Nucleus accumbens (tissue), 56 donors: ENCODE measurements around the gene SYNE1.
"Not testable (repeated sequence)": the region's sequence is repeated elsewhere in the genome, so short reads cannot be mapped to it uniquely, and the experiment has no call there.

Source experiments
- DNase-seq, 56 donors: peaks; one replicate each; lab custom pipeline; 2025; lab: John Stamatoyannopoulos, UW

SYNE1 gene

DNA sequence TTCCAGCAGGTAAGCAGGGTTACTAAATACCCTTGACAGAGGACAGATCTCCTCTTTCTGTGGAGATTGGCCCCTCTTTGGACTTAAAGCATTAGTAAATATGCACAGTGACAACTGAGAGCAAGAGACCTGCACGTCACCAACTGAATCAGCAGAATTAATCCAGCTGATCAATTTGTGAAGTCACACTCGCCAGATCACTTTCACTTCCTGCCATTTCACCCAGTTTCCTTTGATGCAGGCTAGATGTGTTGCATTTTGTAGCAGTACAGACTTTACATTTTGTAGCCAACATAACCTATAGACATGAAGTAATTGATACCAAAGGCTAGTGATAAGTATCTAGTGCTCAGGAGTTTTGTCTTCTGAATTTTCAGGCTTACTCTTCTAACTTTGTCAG lies 11.9 kb downstream of the SYNE1 start:
- DNase-seq, result no peak

DNA sequence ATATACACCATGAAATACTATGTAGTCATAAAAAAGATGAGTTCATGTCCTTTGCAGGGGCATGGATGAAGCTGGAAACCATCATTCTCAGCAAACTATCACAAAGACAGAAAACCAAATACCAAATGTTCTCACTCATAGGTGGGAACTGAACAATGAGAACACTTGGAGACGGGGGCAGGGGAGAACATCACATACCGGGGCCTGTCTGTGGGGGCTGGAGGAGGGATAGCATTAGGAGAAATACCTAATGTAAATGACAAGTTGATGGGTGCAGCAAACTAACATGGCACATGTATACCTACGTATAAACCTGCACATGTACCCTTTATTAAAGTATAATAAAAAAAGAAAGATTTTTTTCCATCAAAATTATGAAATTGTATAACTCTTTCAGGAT lies 22.4 kb downstream of the SYNE1 start:
- DNase-seq, result not testable (repeated sequence)

DNA sequence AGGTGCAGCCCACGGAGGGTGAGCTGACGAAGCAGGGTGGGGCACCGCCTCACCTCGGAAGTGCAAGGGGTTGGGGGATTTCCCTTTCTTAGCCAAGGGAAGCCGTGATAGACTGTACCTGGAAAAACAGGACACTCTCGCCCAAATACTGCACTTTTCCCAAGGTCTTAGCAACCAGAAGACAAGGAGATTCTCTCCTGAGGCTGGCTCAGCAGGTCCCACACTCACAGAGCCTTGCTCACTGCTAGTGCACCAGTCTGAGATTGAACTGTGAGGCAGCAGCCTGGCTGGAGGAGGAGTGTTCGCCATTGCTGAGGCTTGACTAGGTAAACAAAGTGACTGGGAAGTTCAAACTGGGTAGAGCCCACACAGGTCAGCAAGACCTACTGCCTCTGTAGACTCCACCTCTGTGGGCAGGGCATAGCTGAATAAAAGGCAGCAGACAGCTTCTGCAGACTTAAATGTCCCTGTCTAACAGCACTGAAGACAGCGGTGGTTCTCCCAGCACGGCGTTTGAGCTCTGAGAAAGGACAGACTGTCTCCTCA lies 28.0 kb downstream of the SYNE1 start:
- DNase-seq, result no peak

DNA sequence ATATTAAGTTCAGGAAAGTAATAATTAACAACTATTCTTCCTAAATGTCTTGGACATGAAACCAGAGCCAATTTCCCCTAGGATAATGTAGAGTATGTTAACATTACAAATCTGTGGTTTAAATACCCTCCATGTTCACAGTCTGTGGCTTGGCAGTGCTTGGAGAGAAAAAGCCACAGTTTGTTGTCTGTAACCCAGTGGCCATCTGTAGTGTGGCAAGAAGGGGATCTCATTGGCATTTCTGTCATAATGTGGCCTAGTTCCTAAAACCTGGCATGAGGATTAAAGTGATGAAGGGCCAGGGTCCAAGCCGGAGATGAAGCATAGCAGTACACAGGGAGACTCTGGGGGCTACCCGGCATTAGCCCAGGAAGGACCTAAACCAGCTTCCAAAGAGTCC lies 31.2 kb downstream of the SYNE1 start:
- peak in 2 of 56 donors; percentile 2 to 14 for DNase-seq

DNA sequence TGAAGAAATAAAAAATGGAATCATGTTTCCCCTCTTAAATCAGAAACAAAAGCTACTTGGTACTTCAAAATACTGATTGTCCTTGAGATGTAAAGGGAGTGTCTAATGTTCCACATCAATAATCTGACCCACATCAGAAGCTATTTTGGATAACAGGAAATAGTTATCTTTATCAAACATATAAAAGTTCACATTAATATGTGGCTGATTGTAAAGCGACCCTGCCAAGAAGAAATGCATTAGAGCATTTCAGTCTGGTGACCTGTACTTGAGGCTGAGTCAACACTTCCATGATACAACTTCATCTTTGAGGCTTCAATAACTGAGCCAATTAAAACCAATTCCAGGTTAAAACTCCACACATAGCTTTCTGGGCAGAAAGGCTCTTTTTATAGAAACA lies 31.8 kb downstream of the SYNE1 start:
- no peak for DNase-seq

DNA sequence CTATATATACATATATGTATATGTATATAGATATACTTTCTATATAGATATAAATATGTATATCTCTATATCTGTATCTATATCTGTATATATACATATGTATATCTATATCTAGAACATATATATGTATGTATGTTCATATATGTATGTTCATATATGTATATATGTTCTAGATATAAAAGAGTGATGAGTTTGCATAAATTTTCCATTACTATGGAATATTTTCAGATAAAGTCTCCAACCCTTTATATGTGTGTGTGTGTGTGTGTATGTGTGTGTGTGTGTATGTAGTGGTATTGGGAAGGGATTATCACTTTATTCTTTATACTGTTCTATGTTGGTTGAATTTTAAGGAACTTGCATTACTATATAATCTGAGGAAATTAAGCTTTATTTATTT lies 33.3 kb downstream of the SYNE1 start:
- no peak for DNase-seq

DNA sequence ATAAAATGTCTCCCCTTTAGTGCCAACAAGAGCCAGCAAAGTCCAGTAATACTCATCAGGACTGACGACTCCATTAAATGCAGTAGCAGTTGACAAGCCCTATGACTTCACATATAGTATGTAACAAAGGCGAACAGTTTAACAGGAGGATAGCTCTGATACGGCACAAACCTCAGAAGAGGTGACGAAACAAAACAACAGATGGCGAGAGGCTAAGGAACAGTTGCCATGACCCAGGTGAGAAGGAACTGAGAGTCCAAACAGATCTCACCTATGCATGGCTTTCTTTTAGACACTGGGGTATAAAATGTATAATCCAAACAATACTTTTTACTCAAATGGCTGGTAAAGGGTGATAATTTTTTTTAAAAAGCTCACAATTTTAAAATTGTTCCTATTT lies 37.1 kb downstream of the SYNE1 start:
- DNase-seq, result no peak

DNA sequence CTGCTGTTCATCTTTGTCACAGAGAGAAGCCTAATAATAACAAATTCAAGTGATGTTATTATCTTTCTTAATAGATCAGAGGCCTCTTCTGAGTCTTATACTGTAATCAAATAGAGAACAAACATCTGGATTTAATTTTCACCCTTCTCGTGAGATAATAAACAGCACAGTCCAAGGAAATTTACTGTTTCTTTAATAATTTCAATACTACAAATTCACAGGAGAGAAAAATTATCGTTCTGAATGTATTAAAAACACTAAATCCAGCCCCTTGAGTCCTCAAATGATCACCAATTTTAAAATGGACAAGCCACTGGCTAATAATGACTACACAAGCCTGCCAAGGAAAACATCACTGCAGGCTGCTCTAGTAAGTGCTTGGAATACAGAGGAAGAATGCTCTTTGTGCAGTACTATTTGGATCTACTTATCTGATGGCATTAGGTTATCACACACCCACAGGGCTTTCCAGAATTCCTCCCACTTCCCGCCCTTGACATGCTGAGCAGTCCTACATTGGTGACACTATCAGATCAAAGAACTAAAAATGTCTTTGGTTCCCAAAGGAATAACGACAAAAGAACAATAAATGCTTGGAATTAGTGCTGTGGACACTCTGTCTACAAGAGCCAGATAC lies 38.1 kb downstream of the SYNE1 start:
- DNase-seq, result peak in 4 of 56 donors; percentile 1 to 22 (median 12)

DNA sequence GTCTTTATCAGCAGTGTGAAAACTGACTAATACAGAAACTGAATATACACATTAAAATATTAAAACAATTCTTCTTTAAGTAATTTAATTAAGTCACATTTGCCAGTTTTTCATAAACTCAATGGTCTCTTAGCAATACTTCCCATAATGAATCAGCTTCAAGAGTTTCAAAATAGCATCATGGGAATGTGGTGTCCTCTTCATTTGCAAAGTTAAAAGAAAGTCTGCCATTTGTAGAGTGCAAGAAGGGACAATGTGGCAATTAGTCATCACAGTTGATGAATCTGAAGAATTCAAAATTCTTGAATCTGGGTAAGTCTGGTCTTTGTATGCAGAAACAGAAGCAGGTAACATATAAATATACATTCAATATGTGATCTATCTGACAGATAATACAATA lies 38.7 kb downstream of the SYNE1 start:
- DNase-seq, result no peak

DNA sequence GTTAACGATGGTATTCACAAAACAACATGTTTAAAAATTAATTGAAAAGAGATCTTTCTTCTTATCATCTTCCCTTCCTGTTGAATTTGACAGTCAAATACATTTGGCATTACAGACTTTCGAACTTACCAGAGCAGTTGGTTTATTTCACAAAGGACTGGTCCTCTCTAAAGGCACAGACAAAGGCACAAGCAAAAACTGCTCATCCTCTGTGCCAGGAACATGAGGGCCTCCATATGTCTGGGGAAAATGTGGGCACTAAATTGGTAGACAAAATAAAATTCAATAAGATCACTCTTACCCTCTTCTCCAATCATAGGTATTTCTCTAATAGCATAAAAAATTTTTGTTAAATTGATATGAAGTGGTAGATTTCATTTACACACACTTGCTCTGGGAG lies 40.4 kb downstream of the SYNE1 start:
- DNase-seq, result no peak

DNA sequence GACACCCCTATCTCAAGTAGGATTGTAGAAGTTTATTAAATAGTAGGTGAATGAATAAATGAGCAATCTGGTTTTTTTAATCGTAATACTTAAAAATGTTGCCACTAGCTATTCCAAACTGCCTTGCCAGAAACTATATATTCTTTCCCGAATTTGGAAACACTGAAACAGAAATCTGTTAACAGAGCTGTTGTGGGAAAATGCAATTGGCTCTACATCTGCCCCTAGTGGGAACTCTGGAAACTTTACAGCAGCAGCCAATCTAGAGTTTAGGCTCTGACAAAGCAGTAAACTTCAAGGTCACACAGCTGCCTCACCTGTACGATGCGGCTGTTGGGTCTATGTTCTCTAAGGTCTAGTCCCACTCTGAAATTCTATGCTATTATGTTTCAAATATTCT lies 41.7 kb downstream of the SYNE1 start:
- no peak for DNase-seq

DNA sequence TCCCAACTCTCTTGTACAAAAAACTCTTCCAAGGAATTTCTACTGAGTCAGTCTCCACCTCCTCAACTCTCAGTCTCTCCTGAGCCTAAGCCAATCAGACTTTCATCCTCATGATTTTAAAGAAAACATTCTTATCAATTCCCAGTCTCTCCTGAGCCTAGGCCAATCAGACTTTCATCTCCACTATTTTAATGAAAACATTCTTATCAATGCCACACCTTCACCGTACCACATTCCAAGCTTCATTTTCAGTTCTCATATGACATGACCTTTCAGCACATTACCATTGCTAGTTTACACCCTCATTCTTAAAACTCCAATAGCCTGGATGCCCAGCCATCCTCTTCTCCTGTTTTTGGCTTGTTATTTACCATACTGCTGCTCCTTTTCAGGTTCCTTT lies 42.5 kb downstream of the SYNE1 start:
- no peak for DNase-seq

DNA sequence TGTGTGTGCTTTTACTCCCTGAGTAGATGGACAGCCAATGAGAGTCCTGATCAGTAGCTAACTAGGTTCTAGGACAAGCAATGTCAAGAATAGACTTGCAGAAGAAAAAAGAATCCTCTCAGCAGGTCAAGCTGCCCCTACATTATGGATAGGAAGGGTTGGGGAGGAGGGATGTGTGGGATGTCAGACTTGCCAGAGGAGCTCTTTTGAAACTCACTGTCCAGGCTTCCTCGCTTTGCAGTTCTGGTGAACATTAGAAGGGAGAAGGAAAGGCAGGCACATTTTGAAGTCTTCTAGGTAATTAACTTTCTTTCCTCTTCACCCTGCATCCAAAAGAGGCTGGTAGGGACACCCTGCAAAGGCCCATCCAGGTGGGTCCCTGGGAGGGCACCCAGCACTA lies 48.7 kb downstream of the SYNE1 start:
- no peak for DNase-seq

DNA sequence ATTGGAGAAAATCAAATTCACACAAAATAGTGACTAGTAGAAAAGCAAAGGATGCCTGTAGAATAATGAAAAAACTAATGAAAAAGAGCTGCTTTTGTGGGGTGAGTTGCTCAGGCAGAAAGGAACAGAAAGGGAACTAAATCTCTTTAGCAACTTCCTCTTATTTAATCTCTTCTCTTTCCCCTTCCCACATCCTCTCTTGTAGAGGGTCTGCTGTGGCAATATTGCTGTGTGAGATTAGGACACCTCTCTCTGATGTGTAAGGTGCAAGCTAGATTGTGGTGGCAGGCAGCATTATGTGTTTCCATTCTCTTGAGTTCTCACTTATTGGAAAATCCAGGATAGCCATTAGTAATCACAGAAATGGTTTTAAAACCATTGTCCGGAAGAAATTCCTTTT lies 49.7 kb downstream of the SYNE1 start:
- no peak for DNase-seq

DNA sequence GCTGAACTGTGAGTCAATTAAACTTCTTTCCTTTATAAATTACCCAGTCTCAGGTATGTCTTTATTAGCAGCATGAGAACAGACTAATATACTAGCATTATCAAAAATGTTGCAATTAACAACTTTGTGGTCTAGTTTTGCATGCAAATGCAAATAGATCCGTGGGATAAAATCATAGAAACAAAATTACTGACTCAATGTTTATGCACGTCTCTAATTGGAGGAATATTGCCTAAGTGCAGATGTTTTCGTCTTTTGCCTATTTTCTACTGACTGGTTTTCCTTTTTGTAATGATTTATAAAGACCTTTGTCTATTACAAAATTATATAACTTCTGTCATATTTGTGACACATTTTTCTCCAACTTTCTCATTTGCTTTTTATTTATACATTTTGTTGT lies 51.9 kb downstream of the SYNE1 start:
- no peak for DNase-seq

DNA sequence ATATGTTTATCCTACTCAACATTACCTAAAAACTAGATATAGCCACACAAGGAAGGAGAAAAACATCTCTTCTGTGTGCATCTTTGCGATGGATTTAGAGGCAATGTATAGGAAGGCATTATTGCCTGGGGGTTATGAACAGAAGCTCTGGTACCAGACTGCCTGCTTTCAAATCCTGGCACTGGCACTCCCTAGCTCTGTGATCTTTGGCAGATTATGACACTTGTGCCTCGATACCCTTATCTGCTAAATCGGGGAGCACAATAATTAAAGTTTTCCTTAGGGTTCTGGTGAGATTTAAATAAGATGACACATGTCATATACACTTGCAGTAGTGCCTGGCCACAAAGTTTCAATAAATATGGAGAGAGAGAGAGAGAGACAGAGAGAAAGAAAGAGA lies 53.3 kb downstream of the SYNE1 start:
- no peak for DNase-seq

DNA sequence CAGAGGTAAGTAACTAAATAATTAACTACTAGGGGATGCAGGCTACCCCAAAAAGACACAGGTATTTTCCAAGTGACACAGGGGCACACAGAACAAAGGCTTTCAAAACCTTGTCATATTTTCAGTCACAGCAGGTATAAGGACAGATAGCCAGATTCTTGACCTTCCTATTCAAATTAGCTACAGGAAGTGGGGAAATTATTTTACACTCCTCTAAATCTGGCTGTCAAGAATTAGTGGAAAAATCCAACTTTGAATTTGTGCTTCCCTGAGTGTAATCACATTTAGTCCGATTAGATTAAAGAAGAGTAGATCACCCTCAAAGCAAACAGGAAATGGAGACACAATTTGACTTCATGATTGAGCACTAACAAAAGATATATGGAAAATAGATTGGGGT lies 60.6 kb downstream of the SYNE1 start:
- no peak for DNase-seq

DNA sequence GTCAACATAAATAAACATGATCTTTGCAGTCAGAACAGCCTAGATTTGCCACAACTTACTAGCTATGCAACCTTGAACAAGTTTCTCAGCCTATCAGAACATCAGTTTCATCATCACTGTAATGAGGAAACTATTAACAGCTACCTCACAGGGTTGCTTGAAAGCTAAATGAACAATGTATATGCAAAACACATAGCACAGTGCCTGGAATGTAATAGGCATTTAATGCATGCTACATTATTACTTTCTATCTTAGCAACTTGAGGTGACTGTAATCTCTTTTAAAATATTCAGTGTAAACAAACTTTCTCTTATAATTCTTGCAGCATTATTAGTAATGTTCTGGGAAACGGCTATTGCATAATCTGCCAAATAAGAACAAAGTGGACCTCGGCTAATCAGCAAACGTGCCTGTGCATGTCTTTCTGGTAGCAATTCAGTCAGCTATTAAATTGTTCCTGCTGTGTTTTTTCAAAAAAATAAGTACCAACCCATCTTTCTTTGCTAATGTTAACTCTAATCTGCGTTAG lies 61.5 kb downstream of the SYNE1 start:
- DNase-seq, result no peak

DNA sequence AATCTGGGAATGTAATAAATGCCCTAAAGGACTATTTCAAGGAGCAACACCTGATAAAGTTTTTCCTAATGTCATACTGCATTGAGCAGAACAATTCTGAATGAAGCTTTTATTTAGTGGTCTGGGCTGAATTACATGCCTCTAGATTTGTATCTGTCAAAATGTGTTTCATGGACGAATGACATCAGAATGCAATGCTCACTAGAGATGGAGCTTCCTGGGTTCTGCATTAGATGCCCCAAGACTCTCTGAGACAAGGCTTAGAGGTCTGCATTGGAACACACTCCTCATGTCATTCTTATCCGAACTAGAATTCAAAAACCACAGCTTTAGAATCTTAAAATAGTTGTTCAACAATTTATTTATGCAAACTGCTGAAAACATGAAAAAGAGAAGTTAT lies 62.0 kb downstream of the SYNE1 start:
- DNase-seq, result no peak

DNA sequence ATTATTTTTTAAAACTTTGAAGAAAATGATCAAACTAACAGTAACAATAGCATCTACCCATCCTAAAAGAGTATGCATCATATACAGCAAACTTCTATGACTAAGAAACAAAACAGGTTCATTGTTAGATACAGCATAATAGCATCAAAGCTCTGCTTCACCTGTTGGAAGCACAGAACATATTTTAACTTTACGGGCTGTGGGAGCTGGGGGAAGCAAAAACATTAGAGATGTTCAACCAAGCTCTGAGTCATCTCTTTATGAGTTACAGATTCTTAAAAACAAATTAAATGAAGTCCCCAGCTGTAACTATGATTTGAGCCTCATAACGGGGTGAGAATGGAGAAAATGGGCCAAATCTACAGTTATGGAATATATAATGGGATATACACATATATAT lies 63.4 kb downstream of the SYNE1 start:
- DNase-seq, result peak in 1 of 56 donors; percentile 8

DNA sequence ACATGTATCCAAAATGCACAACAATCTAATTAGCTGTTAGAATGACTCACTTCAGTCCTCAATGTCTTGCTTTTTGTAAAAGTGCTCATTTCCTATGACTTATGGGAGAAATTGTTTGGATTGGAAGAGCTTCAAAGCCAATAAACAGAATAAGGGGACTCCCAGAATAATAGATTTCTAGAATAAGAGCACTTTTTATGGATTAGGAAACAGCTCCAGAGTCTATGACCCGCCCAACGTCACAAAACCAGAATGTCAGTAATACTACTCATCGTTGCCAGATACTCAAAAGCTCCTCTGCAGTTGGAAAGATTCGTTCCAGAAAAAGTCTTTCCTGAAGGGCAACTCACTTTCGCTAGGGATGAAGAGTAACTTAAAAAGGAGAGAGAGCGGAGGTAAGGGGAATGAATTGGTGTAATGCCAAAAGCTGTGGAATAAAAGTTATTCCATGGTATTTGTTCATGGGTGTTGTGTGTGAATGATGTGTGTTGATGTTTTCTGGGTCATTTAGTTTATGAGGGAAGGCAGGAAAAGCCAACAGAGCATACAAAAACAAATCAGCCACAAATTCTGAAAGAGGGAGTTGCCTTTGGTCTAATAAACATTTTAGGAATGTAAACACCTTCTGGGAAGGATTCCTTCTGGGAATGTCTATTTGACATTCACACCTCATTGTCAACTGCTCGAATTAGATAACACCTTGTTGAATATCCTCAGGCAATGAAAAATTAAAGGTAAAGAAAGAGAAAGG lies 64.6 kb downstream of the SYNE1 start:
- no peak for DNase-seq

DNA sequence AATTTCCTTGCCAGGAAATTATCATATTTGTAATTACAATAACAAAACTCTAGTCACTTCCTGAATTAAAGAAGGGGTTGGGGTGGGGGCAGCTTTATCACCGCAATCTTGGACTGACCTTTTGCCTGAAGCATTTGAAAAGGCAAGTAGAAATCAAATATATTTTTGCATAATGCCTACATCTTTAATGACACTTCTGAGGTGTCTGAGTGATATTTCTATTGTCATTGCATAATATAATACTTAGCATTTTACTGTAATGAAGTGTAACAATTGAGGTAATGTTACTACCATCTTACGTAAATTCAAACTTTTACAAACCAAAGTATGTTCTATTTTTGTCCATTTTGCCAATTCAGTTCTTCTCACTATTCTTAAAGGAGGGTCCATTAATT lies 65.2 kb downstream of the SYNE1 start:
- DNase-seq, result no peak
